Measurements from ENCODE around the gene FLOT2. TPM values are rescaled to one million over a fixed set of nuclear protein-coding genes. Genes with fewer than 3 reads are reported as not detected.
"Not testable (repeated sequence)": the region's sequence is repeated elsewhere in the genome, so short reads cannot be mapped to it uniquely, and the experiment has no call there.

FLOT2 gene
- total RNA-seq, 3 donors from 2014 or later, result 49.8 to 78.3 (median 56.9) TPM

DNA sequence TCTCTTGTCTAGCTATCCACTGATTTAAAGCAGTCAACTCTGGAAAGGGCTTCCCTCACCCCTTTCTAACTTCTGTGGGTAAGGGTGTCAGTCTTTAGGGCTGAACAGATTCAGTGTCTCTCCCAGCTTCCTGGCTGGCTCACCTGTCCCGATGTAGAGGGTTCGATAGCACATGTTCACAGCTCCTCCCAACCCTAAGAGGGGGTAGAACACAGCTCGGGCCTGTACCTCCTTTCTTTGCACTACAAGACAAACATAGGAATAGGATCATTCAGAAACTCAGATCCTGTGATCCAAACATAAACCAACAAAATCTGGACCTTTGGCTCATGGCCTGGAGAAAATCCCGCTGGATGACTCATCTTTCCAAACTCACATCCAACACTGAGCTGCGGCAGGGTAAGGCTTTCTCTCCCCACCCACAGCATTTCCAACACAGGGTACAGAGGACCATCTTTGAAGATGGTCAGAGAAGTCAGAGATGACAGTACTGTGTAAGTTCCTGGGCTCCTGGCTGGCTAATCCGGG is 11.2 kb upstream of the FLOT2 start:
- H3K9me3 ChIP-seq, result no peaks in the 10 kb centered on the region
- intact Hi-C loops (cut with DNase I; ENCODE audit: low total_unique reads), result loop anchor here (10.0 kb wide), 1 partner anchor 164 kb away; the partner anchor contains the start of gene TRAF4
- peaks cover 0 to 3% of the 10 kb centered on the region in 2 donors for H3K4me1 ChIP-seq
- DNase-seq (ENCODE audit: low spot score in 2 of 2), result no peak
- peaks cover 5% of the 10 kb centered on the region for H3K36me3 ChIP-seq
- peak overlapping the region; percentile 71 to 89 for H3K27ac ChIP-seq
- no peak overlapping the region for H3K4me3 ChIP-seq
- TF ChIP-seq, protein P1, sequence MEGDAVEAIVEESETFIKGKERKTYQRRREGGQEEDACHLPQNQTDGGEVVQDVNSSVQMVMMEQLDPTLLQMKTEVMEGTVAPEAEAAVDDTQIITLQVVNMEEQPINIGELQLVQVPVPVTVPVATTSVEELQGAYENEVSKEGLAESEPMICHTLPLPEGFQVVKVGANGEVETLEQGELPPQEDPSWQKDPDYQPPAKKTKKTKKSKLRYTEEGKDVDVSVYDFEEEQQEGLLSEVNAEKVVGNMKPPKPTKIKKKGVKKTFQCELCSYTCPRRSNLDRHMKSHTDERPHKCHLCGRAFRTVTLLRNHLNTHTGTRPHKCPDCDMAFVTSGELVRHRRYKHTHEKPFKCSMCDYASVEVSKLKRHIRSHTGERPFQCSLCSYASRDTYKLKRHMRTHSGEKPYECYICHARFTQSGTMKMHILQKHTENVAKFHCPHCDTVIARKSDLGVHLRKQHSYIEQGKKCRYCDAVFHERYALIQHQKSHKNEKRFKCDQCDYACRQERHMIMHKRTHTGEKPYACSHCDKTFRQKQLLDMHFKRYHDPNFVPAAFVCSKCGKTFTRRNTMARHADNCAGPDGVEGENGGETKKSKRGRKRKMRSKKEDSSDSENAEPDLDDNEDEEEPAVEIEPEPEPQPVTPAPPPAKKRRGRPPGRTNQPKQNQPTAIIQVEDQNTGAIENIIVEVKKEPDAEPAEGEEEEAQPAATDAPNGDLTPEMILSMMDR (IDR thresholded peaks at IDR 0.05), result no peak
- TF ChIP-seq POLR2AphosphoS5 (IDR thresholded peaks at IDR 0.05), result no peak
- no peaks in the 10 kb centered on the region for H3K27me3 ChIP-seq

DNA sequence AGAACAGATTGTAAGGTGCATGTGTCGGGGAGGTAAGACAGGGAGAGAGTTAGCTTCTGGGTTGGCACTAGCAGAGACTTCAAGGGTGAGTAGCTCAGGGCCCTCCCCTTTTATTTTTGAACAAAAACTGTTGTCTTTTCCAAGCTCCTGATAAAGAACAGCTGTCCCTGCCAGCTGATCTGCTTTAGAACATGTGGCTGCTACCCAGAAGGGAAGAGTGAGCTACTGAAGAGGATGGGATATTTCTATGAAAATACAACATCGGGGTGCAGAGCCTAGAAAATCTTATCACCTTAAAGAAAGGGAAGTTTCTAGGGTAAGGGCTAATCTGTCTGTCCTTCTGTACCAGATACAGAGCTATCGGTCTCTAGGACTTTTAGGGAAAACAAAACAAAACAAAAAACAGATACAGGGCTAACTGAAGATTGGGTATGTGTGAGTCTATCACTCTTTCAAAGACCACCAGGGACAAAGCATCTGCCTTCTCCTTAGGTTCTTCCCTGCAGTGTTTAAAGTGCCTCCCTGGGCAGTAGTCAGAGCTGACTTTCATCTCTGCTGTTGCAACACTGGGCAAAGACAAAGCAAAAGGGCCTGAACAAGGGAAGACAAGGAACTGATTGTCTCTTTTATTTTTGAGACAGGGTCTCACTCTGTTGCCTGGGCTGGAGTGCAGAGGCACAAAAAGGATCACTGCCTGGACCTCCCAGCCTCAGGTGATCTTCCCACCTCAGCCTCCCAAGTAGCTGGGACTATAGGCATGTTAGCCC is 10.4 kb upstream of the FLOT2 start:
- peaks cover 5% of the 10 kb centered on the region for H3K36me3 ChIP-seq
- H3K27me3 ChIP-seq, result no peaks in the 10 kb centered on the region
- peak overlapping the region; percentile 71 to 89 for H3K27ac ChIP-seq
- TF ChIP-seq POLR2AphosphoS5 (IDR thresholded peaks at IDR 0.05), result no peak
- H3K4me1 ChIP-seq, result peaks cover 0 to 3% of the 10 kb centered on the region in 2 donors
- intact Hi-C loops (cut with DNase I; ENCODE audit: low total_unique reads), result loop anchor here (10.0 kb wide), 1 partner anchor 163 kb away; the partner anchor contains the start of gene TRAF4
- H3K9me3 ChIP-seq, result no peaks in the 10 kb centered on the region
- no peak for DNase-seq (ENCODE audit: low spot score in 2 of 2)
- no peak overlapping the region for H3K4me3 ChIP-seq

DNA sequence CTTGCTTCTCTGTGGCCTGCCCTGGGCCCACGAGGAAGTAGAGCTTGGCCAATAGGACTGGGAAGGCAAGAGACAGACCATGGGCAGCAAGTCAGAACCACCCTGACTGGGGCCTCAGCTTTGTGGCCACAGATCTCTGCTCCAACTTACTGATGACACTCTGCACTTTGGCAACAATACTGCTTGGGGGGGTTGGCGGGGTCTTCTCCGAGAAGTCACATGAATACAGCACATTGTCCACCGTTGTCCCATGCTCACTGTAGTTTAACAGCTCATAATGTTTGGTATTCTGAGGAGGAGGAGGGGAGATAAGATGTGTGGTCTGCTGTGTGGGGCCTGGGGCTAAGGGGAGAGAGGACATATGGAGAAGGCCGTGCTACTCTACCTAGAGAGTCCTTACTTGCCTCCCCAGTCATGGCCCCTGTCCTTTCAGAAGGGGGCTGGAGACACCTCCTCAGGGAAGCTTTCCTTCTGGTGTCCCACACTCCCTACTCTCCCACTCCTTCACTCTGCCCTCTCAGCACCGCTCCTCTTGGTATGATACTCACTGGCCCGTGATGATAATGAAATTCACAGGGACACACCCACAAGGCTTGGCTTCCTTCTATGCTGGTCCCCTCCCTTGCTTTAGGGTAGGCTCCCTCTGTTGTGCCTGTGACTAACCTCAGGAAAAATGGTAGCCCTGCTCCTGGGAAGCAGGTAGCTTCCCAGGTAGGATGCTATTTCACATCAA is 9.3 kb upstream of the FLOT2 start:
- no peak for TF ChIP-seq POLR2A (IDR thresholded peaks at IDR 0.05)
- TF ChIP-seq POLR2AphosphoS5 (IDR thresholded peaks at IDR 0.05), result no peak
- TF ChIP-seq, protein P1 (IDR thresholded peaks at IDR 0.05), result no peak
- Histone ChIP-seq H3K27me3 (no peaks in the 10 kb centered on the region), H3K27ac (peak overlapping the region; percentile 21 to 89), H3K9me3 (no peaks in the 10 kb centered on the region), H3K36me3 (peaks cover 5% of the 10 kb centered on the region), H3K4me1 (peaks cover 0 to 3% of the 10 kb centered on the region in 2 donors), H3K4me3 (no peak overlapping the region)
- intact Hi-C loops (cut with DNase I; ENCODE audit: low total_unique reads), result loop anchor here (10.0 kb wide), 1 partner anchor 162 kb away; the partner anchor contains the start of gene TRAF4
- no peak for DNase-seq (ENCODE audit: low spot score in 2 of 2)

DNA sequence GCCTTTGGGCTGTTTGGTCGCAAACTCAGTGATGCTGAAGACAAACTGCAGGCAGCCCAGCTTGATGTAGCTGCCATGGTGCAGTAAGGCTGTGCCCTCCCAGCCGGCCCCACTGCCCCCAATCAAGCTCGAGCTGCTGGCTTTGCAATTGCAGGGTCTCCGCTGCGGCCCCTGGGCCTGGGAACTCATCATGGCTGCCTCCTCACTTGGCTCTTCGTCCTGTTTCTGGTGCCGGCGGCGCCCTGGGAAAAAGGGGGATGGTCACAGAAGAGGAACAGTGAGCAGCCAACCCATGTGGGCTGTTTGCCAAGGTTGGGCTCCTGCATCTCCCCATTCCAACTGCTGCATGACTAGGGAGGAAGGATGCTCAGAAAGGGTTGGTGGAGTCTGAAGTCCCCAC is 8.7 kb upstream of the FLOT2 start:
- peaks cover 5% of the 10 kb centered on the region for H3K36me3 ChIP-seq
- H3K27me3 ChIP-seq, result no peaks in the 10 kb centered on the region
- H3K9me3 ChIP-seq, result no peaks in the 10 kb centered on the region
- TF ChIP-seq POLR2A (IDR thresholded peaks at IDR 0.05) (no peak), POLR2AphosphoS5 (IDR thresholded peaks at IDR 0.05) (no peak)
- TF ChIP-seq, protein P1 (IDR thresholded peaks at IDR 0.05), result no peak
- intact Hi-C loops (cut with DNase I; ENCODE audit: low total_unique reads), result loop anchor here (10.0 kb wide), 1 partner anchor 161 kb away; the partner anchor contains the start of gene TRAF4
- peak overlapping the region in 1 of 2 donors; percentile 89 for H3K27ac ChIP-seq
- H3K4me1 ChIP-seq, result peaks cover 0 to 3% of the 10 kb centered on the region in 2 donors
- no peak overlapping the region for H3K4me3 ChIP-seq
- no peak for DNase-seq (ENCODE audit: low spot score in 2 of 2)

DNA sequence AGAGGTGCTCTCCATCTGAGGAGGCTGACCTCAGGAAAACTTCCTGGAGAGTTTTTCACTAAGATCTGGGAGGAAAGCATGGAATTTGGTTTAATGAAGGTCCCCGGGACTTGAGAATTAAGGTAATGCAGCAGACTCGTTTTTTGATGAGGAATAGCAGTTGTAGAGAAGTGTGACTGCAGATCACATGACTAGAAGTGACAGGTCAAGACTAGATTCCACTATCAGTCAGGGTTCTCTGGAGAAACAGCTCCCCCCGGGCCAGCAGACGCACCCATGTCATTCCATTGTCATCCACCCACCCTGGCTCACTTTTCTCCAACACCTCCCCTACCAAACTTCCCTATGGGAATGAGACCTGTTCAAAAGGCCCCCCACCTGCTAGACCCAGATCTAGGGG is 7.3 kb upstream of the FLOT2 start:
- intact Hi-C loops (cut with DNase I; ENCODE audit: low total_unique reads), result loop anchor here (10.0 kb wide), 1 partner anchor 160 kb away; the partner anchor contains the start of gene TRAF4
- H3K27me3 ChIP-seq, result no peaks in the 10 kb centered on the region
- no peaks in the 10 kb centered on the region for H3K36me3 ChIP-seq
- TF ChIP-seq POLR2AphosphoS5 (IDR thresholded peaks at IDR 0.05) (no peak), POLR2A (IDR thresholded peaks at IDR 0.05) (no peak)
- TF ChIP-seq, protein P1 (IDR thresholded peaks at IDR 0.05), result no peak
- no peaks in the 10 kb centered on the region for H3K9me3 ChIP-seq
- no peak for DNase-seq (ENCODE audit: low spot score in 2 of 2)
- no peak overlapping the region for H3K4me3 ChIP-seq
- H3K27ac ChIP-seq, result no peak overlapping the region
- H3K4me1 ChIP-seq, result peaks cover 0 to 3% of the 10 kb centered on the region in 2 donors

DNA sequence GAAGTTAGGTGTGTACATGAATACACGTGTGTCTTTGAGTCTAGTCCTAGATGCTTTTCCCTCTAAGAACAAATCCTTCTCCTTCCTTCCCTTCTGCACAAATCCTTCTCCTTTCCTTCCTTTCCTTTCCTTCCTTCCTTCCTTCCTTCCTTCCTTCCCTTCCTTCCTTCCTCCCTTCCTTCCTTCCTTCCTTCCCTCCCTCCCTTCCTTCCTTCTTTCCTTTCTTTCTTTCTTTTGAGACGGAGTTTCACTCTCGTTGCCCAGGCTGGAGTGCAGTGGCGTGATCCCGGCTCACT is 6.0 kb upstream of the FLOT2 start:
- not testable (repeated sequence) for H3K9me3 ChIP-seq; H3K27ac ChIP-seq; DNase-seq (ENCODE audit: low spot score in 2 of 2); H3K4me1 ChIP-seq; H3K27me3 ChIP-seq; H3K36me3 ChIP-seq
- H3K4me3 ChIP-seq, result peak overlapping the region in 1 of 3 donors; percentile 76
- intact Hi-C loops (cut with DNase I; ENCODE audit: low total_unique reads), result loop anchor here (10.0 kb wide), 1 partner anchor 159 kb away; the partner anchor contains the start of gene TRAF4
